Spleen (tissue), 7 donors: ENCODE measurements around the gene PYROXD2.

Source experiments
- CTCF ChIP-seq, 11 experiments: fragments of 200-600 bp in 7 of 11; fragments of 450-650 bp in 4 of 11; sonication (generic) in 4 of 11; IDR thresholded peaks in 8 of 11; conservative IDR thresholded peaks in 3 of 11; 1 replicate in 7 of 11; 2 replicates in 4 of 11; pipeline versions ENCODE4 v1.4.0 to v1.8.0; 2016 to 2021; ENCODE audit warnings: antibody characterized with exemption in 11 of 11, inconsistent platforms in 4 of 11, mild to moderate bottlenecking in 1 of 11
- POLR2AphosphoS5 ChIP-seq, 3 donors: sonication (generic); formaldehyde crosslinking; IDR thresholded peaks; one replicate each; pipeline ENCODE4 v1.5.1; 2017; ENCODE audit warnings: antibody characterized with exemption in 3 of 3
- donor health status: DM: no; HTN: no; CAD: no; lungs with moderate emphysema.
- donor health status: DM: no; HTN: no; CAD: no.
- donor health status: DM: no; HTN: no; CAD: no.

GRCh38 chr10:98396096-98397063, 18.6 kb downstream of the PYROXD2 start:
- no peak for TF ChIP-seq POLR2AphosphoS5 (IDR thresholded peaks at IDR 0.05)
- TF ChIP-seq CTCF (IDR thresholded peaks at IDR 0.05 in 8 of 11, conservative IDR thresholded peaks at IDR 0.05 in 3 of 11): no peak
